HG02981 (cell line): ENCODE measurements around the gene KLF15.

Experiments
- ATAC-seq: cut with Tn5 transposase; IDR thresholded peaks from one replicate; pipeline ENCODE4 v1.9.1; 2021; ENCODE audit warnings: mild to moderate bottlenecking, moderate library complexity; ENCODE audit not compliant: unreplicated experiment

KLF15 gene

DNA sequence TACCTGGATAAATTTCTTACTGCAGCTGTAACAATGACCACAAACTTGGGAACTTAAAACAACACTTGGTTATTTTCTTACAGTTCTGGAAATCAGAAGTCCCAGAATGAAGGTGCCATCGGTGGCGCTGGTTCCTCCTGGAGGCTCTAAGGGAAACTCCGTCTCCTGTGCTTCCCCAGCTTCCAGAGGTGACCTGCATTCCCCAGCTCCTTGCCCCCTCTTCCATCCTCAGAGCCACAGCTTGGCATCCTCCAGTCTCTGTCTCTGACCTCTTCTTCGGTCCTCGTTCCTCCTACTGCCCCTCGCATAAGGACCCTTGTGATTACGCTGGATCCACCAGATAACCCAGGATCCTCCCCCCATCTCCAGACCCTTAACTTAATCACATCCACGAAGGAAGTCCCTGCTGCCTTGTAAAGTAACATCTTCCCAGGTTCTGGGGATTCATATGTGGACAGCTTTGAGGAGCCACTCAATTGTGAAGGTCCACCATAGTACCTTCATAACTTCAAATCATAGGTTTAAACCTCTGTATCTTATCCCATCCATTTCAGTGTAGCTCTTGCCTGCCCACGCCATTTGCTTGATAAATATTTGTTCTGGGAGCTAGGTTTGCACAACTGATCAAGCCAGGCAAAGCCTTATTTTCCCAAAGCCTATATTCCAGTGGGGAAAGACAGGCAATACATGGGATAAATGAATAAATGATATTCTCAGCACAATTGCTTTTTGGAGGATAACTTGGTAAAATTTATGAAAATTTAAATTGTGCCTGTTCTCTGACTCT, 34.8 kb downstream of the KLF15 start:
- ATAC-seq, result no peak

- ATAC-seq, result no peak
These were observed 35.7 kb downstream of the KLF15 start for GRCh38 chr3:126321490-126321889.

DNA sequence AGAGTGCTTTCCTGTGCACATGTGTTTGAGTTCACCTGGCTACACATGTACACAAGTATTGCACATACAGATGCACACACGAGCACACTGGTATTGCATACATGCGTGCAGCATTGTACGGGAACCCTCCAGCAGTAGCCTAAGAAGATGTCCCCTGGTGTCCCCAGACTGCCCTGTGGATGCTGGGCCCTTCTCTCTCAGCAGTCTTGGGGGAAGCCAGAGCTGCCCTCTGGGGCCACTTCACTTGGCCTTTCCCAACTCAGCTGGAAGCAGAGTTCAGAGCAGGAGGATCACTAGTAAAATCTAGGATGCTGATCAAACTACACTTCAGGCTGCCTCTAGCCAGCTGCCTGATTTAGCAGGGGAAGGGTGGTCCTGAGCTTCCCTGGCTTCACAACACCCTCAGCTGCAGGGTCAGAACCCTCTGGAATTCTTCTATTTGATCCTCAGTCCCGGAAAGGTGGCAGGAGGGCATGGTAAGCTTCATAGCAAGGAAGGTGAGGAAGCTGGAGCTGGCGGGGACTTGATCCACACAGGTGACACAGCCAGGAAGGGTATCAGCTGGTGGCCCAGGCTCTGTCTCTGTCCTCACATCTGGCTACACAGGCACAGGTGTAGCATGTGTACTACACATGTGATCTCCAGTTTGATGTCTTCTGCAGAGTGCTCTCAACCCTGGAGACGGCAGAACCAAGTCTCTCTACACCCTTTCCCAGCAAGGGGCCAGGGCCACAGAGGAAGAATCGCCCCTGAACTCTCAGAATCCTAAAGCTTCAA, 36.5 kb downstream of the KLF15 start:
- ATAC-seq, result no peak

DNA sequence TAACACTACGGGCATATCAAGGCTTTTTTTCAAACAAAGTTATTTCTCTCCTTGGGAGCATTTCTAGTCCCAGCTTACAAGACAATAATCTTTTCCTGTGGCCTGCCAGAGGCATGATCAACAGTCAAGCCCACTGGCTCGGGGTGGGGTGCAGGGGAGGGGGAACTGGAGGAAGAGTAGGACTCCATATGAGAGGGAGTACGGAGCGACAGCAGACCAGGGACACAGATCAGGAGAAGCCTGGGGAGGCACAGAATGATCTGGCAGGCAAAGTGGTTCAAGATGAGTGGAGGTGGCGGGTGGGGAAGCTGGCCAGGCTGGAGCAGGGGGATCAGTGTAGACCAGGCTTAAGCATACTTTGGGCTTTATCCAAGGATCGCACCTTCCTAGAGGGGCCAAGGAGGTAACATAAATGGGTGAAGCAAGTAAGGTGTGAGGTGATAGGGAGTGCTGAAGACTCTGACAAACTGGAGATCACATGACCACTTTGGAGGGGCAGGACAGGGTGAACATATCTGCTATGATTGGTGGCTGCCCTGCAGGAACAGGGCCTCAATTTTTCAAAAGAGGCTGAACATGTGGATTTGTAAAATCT, 37.4 kb downstream of the KLF15 start:
- no peak for ATAC-seq

- no peak for ATAC-seq
These were observed 39.9 kb downstream of the KLF15 start for GRCh38 chr3:126317029-126317996.

GRCh38 chr3:126316501-126316939, 40.7 kb downstream of the KLF15 start:
- no peak for ATAC-seq

GRCh38 chr3:126316031-126316461, 41.2 kb downstream of the KLF15 start:
- no peak for ATAC-seq

GRCh38 chr3:126314790-126315658, 42.2 kb downstream of the KLF15 start:
- no peak for ATAC-seq

- no peak for ATAC-seq
These were observed 42.9 kb downstream of the KLF15 start for GRCh38 chr3:126314305-126314789.

- ATAC-seq, result no peak
These were observed 43.5 kb downstream of the KLF15 start for GRCh38 chr3:126313580-126314304.

DNA sequence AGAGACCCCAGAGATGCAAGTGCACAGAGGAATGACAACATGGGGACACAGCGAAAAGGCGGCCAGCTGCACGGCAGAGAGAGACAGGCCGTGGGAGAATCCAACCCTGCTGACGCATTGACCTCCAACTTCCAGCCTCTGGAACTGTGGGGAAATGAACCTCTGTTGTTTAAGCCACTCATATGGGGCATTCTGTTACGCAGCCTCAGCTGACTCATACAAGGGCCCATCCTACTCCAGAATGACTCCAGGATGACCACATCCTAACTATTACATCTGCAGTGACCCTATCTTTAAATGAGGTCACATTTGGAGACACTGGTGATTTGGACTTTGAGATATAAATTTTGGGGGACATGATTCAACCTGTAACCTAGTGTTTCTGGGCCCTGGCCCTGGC, 44.0 kb downstream of the KLF15 start:
- ATAC-seq, result no peak

DNA sequence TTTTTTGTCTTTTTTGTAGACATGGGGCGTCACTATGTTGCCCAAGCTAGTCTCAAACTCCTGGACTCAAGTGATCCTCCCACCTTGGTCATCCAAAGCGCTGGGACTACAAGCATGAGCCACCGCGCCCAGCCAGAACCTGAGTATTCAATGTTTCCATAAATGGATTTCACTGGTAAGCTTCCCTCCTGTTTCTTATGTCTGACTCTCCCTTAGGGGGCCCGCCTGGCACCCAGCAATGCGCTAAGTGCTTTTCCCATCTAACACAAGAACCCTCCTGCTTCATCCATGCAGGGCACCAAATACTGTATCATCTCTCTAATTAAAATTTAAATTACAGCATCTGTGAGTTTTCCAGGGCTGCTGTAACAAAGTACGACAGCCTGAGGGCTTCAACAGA, 44.9 kb downstream of the KLF15 start:
- ATAC-seq, result no peak

DNA sequence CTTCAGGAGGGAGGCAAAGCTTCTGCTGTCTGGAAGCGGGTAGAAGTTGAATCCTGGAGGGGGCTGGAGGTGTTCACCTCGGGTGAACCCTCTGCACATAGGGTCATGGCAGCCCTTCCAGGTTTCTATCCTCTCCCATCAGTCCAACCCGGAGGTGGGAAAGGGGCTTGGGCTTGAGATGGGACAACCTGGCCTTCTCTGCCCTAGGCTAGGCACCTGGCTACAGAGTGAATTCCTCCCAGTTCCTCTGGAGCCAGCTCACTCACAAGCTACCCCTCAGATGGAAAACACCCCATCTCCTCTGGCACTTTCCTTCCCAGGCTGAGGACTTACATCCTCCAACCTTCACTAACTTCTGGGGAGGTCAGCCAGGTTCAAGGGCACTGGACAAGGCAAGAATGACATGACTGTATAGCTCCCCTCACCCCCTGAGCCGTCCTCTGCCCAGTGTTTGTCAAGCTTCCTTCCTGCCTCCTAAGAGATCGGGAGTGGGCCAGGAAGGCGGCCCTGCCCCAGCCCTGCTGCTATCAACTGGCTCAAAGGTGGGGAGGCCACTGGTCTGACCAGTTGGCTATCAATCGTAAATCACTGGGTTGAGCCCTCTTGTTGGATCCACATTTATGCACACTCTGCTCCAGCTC, 45.8 kb downstream of the KLF15 start:
- no peak for ATAC-seq

- no peak for ATAC-seq
These were observed 46.4 kb downstream of the KLF15 start for GRCh38 chr3:126310816-126311215.

- no peak for ATAC-seq
These were observed 47.1 kb downstream of the KLF15 start for GRCh38 chr3:126309861-126310655.

GRCh38 chr3:126309165-126309564, 48.0 kb downstream of the KLF15 start:
- no peak for ATAC-seq

- no peak for ATAC-seq
These were observed 48.6 kb downstream of the KLF15 start for GRCh38 chr3:126308394-126309125.
